Measurements from ENCODE around the gene PLXNA3. TPM values are rescaled to one million over a fixed set of nuclear protein-coding genes. Genes with fewer than 3 reads are reported as not detected.

PLXNA3 gene
- polyA plus RNA-seq, 1 experiment = 36.0 TPM

DNA sequence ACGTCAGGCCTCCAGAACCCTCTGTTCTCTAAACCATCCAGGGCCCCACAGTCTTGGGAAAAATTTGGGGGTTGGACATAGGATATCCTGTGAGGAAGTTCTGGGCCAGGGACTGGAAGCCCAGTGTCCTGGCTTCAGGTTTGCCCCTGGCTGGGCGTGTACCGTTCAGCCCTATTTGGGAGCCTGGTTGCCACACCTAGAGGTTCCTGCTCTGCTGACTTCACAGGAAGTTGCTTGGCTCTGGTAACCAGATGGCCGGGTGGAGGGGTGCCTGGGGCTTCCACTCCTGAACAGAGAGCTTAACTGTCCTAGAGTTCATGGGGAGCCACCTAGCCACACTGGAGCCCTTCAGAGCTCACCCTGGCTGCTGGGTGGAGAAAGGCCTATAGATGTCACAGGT lies 45.6 kb upstream of the PLXNA3 start:
- ChIA-PET CTCF (interaction anchor here (1.0 to 1.5 kb wide), 2 partner anchors 14 to 16 kb away, joined by 3 read pairs; no protein-coding TSS in a partner anchor), POLR2A (no interaction called here)
- H3K36me3 ChIP-seq (ENCODE audit: control insufficient read depth, insufficient read depth, low read length) = no peaks in the 10 kb centered on the region; the same call in 1 of the 2 replicates
- TF ChIP-seq, protein P1, sequence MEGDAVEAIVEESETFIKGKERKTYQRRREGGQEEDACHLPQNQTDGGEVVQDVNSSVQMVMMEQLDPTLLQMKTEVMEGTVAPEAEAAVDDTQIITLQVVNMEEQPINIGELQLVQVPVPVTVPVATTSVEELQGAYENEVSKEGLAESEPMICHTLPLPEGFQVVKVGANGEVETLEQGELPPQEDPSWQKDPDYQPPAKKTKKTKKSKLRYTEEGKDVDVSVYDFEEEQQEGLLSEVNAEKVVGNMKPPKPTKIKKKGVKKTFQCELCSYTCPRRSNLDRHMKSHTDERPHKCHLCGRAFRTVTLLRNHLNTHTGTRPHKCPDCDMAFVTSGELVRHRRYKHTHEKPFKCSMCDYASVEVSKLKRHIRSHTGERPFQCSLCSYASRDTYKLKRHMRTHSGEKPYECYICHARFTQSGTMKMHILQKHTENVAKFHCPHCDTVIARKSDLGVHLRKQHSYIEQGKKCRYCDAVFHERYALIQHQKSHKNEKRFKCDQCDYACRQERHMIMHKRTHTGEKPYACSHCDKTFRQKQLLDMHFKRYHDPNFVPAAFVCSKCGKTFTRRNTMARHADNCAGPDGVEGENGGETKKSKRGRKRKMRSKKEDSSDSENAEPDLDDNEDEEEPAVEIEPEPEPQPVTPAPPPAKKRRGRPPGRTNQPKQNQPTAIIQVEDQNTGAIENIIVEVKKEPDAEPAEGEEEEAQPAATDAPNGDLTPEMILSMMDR (IDR thresholded peaks at IDR 0.05; ENCODE audit: insufficient read depth, low read depth, low read length) = no peak
- H3K27me3 ChIP-seq (ENCODE audit: control insufficient read depth, insufficient read depth, low read length) = no peaks in the 10 kb centered on the region
- DNase-seq (ENCODE audit: low read depth) = no peak
- no peak overlapping the region; the same call in 1 of the 2 replicates for H3K4me3 ChIP-seq (ENCODE audit: low read depth, low read length)

DNA sequence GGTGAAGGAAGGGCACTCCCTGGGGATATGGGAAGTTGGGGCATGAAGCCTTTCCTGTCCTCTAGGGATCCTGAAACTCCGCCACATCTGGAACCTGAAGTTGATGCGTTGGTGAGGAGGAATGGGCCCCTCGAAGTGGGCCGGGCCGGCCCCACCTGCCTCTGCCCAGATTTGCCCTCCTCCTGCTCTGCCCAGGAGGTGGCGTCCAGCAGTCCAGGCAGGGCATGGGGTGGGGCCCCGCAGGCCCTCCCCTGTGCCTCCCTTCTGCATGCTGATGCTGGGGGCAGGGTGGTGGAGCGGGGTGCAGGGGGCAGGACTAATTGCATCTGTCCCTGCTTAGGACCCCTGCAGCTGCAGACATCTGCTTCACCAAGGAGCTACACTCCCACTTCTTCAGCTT lies 44.9 kb upstream of the PLXNA3 start:
- Histone ChIP-seq H3K36me3 (ENCODE audit: control insufficient read depth, insufficient read depth, low read length) (no peaks in the 10 kb centered on the region; the same call in 1 of the 2 replicates), H3K27me3 (ENCODE audit: control insufficient read depth, insufficient read depth, low read length) (no peaks in the 10 kb centered on the region), H3K4me3 (ENCODE audit: low read depth, low read length) (no peak overlapping the region)
- no peak for DNase-seq (ENCODE audit: low read depth)
- ChIA-PET CTCF (no interaction called here), POLR2A (no interaction called here)
- TF ChIP-seq, protein P1 (IDR thresholded peaks at IDR 0.05; ENCODE audit: insufficient read depth, low read depth, low read length) = no peak

DNA sequence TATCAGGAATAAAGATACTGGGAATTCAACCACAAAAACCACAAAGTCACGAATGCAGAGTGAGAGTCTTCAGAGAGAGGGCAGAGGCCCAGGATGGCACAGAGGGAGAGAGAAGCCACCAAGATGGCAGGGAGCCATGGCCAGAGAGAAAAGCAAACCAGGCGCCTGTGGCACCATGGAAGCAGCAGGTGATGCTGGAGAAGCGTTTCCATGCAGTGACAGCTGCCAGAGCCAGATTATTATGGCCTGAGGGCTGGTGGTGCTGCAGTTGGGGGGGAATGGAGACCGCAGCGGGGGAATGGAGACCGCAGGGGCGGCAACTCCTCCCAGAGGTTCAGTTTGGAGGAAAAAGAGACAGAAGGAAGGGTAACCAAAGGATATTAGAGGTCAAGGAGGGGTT lies 40.9 kb upstream of the PLXNA3 start:
- CTCF ChIA-PET = no interaction called here
- POLR2A ChIA-PET = no interaction called here
- H3K36me3 ChIP-seq (ENCODE audit: control insufficient read depth, insufficient read depth, low read length) = no peaks in the 10 kb centered on the region; the same call in 1 of the 2 replicates

GRCh38 chrX:154419189-154419588 lies 38.9 kb upstream of the PLXNA3 start:
- H3K4me3 ChIP-seq (ENCODE audit: low read depth, low read length) = no peak overlapping the region
- DNase-seq (ENCODE audit: low read depth) = no peak
- ChIA-PET POLR2A (no interaction called here), CTCF (no interaction called here)
- H3K27me3 ChIP-seq (ENCODE audit: control insufficient read depth, insufficient read depth, low read length) = no peaks in the 10 kb centered on the region
- no peaks in the 10 kb centered on the region; the same call in 1 of the 2 replicates for H3K36me3 ChIP-seq (ENCODE audit: control insufficient read depth, insufficient read depth, low read length)
- TF ChIP-seq, protein P1 (IDR thresholded peaks at IDR 0.05; ENCODE audit: insufficient read depth, low read depth, low read length) = no peak

More for the DNA sequence above, 40.9 kb upstream of the PLXNA3 start:
- no peaks in the 10 kb centered on the region for H3K27me3 ChIP-seq (ENCODE audit: control insufficient read depth, insufficient read depth, low read length)
- DNase-seq (ENCODE audit: low read depth) = no peak
- TF ChIP-seq, protein P1 (IDR thresholded peaks at IDR 0.05; ENCODE audit: insufficient read depth, low read depth, low read length) = no peak
- H3K4me3 ChIP-seq (ENCODE audit: low read depth, low read length) = no peak overlapping the region

DNA sequence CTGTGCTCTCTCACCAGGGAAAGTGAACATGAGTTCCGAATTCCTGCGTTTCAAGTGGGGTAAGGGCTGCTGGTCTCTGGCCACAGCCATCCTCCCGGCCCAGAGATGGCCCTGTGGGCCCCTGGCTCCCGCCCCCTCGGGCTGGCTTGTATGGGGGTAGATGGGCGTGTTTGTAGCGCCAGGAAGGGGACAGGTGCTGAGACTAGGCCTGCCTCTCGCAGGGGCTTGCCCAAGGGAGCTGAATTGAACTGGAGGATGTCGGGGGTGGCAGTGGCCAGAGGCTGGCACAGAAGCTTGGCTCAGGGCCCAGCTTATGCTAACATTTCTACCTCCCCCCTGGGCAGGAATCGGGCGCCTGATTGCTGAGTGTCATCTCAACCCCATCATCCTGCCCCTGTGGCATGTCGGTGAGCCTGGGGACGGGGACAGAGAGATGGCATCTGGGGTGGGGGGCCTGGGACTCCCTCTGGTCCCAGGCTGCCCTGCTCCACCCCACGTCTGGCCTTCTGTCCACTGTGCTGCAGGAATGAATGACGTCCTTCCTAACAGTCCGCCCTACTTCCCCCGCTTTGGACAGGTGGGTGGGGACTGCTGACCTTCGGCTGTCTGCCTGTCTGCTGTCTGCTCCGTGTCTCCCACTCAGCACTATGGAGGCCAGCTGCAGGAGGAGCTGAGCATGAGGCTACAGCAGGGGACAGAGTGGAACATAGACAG lies 38.2 kb upstream of the PLXNA3 start:
- Histone ChIP-seq H3K4me3 (ENCODE audit: low read depth, low read length) (no peak overlapping the region), H3K27me3 (ENCODE audit: control insufficient read depth, insufficient read depth, low read length) (no peaks in the 10 kb centered on the region), H3K36me3 (ENCODE audit: control insufficient read depth, insufficient read depth, low read length) (no peaks in the 10 kb centered on the region; the same call in 1 of the 2 replicates)
- POLR2A ChIA-PET = no interaction called here
- no peak for DNase-seq (ENCODE audit: low read depth)
- CTCF ChIA-PET = no interaction called here
- TF ChIP-seq, protein P1 (IDR thresholded peaks at IDR 0.05; ENCODE audit: insufficient read depth, low read depth, low read length) = no peak
